GM12878 (cell line): ENCODE data around the gene ABCB8.

ENCODE experiments used
- CTCF ChIP-seq, 3 experiments: IDR thresholded peaks in 2 of 3; conservative IDR thresholded peaks in 1 of 3; 2 replicates each; pipeline ENCODE4 v1.5.1; 2011; ENCODE audit warnings: low read depth in 3 of 3, low read length in 3 of 3, mild to moderate bottlenecking in 3 of 3, control low read depth in 2 of 3, moderate library complexity in 2 of 3, inconsistent platforms in 1 of 3, mixed read lengths in 1 of 3; ENCODE audit not compliant: control insufficient read depth in 2 of 3, insufficient read depth in 1 of 3; ENCODE audit errors: extremely low read depth in 1 of 3
- CUX1 ChIP-seq: IDR thresholded peaks from 2 replicates; pipeline ENCODE4 v1.6.1; 2012; ENCODE audit warnings: improper control_type of control experiment, low read depth, low read length; ENCODE audit not compliant: insufficient replicate concordance
- HDGF ChIP-seq: fragments of 450-650 bp; IDR thresholded peaks from 2 replicates; pipeline ENCODE4 v1.6.1; 2016; ENCODE audit warnings: antibody characterized with exemption
- POLR2AphosphoS5 ChIP-seq: IDR thresholded peaks from 2 replicates; pipeline ENCODE4 v1.6.1; 2011; ENCODE audit warnings: mild to moderate bottlenecking, low read length, inconsistent platforms
- RBBP5 ChIP-seq: fragments of 200-600 bp; sonication (generic); conservative IDR thresholded peaks from 2 replicates; pipeline ENCODE4 v1.6.1; 2016
- YBX1 ChIP-seq: fragments of 450-650 bp; IDR thresholded peaks from 2 replicates; pipeline ENCODE4 v1.6.1; 2016; ENCODE audit warnings: antibody characterized with exemption

- TF ChIP-seq POLR2AphosphoS5: no peak
- no peak for TF ChIP-seq HDGF
- no peak for TF ChIP-seq CUX1
- TF ChIP-seq CTCF (IDR thresholded peaks at IDR 0.05 in 2 of 3, conservative IDR thresholded peaks at IDR 0.05 in 1 of 3; ENCODE audit: control insufficient read depth in 2 of 3, extremely low read depth in 1 of 3, insufficient read depth in 1 of 3, low read depth in 3 of 3, low read length in 3 of 3): no peak
- TF ChIP-seq RBBP5: no peak
- TF ChIP-seq YBX1: no peak
These were observed 55.0 kb downstream of the ABCB8 start, which contains the start of gene TMUB1 for GRCh38 chr7:151083071-151083823.
